ENCODE results near the gene LYZL6. TPM values are rescaled to one million over a fixed set of nuclear protein-coding genes. Genes with fewer than 3 reads are reported as not detected.

The LYZL6 gene
- total and polyA plus RNA-seq, 8 donors, result not detected

GRCh38 chr17:35930211-35931065 is 13.1 kb downstream of the LYZL6 start, which contains the start of gene RDM1:
TSS of gene RDM1 (minus strand) at chr17:35930773. CDS start at chr17:35930727, 46 bp downstream.
- peaks cover 0 to 18% (median 0%) of the 10 kb centered on the region in 3 donors for H3K27me3 ChIP-seq
- 2 to 5% (median 3%) methylated on average over 34 to 35 of the region's 35 CpGs for WGBS, 5 donors
- no peaks in the 10 kb centered on the region for H3K36me3 ChIP-seq
- H3K9me3 ChIP-seq, result no peaks in the 10 kb centered on the region
- peaks cover 11 to 24% (median 15%) of the 10 kb centered on the region in 4 donors for H3K4me1 ChIP-seq
- intact Hi-C loops (cut with DNase I; ENCODE audit: low total_unique reads), result no loop called here
- peak within 1 kb of the TSS; percentile 42 to 53 (median 48) for H3K4me3 ChIP-seq
- no peak for TF ChIP-seq POLR2A (IDR thresholded peaks at IDR 0.05)
- TF ChIP-seq EP300 (IDR thresholded peaks at IDR 0.05), result no peak
- no peak within 1 kb of the TSS for H3K27ac ChIP-seq
- DNase-seq, result peak; percentile 56 to 92

DNA sequence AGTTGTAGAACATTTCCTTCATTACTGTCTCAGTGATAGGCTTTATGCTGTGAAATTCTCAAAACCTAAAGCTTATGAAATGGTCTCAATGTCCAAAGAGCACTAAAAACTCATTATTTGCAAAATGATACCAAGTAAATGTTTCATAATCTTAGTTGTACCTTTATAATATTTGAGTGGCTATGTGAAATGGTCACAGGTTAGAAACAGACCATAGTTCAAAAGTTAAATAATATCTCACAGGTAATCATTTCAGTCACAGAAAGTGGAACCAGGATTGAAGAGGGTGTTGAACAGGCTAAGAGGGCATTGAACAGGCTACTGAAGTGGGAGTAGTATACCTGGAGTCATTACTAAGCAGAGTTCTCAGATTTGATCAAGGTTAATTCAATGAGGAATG is 15.8 kb downstream of the LYZL6 start:
- no peak overlapping the region for H3K27ac ChIP-seq
- intact Hi-C loops (cut with DNase I; ENCODE audit: low total_unique reads), result no loop called here
- peaks cover 11 to 24% (median 15%) of the 10 kb centered on the region in 4 donors for H3K4me1 ChIP-seq
- H3K27me3 ChIP-seq, result peaks cover 0 to 22% (median 0%) of the 10 kb centered on the region in 3 donors
- DNase-seq, result no peak
- no peaks in the 10 kb centered on the region for H3K9me3 ChIP-seq
- H3K36me3 ChIP-seq, result no peaks in the 10 kb centered on the region
- no peak for TF ChIP-seq POLR2A (IDR thresholded peaks at IDR 0.05)
- TF ChIP-seq POLR2AphosphoS5 (IDR thresholded peaks at IDR 0.05), result no peak
- no peak for TF ChIP-seq CTCF (IDR thresholded peaks at IDR 0.05)
- TF ChIP-seq EP300 (IDR thresholded peaks at IDR 0.05), result no peak
- H3K4me3 ChIP-seq, result no peak overlapping the region

DNA sequence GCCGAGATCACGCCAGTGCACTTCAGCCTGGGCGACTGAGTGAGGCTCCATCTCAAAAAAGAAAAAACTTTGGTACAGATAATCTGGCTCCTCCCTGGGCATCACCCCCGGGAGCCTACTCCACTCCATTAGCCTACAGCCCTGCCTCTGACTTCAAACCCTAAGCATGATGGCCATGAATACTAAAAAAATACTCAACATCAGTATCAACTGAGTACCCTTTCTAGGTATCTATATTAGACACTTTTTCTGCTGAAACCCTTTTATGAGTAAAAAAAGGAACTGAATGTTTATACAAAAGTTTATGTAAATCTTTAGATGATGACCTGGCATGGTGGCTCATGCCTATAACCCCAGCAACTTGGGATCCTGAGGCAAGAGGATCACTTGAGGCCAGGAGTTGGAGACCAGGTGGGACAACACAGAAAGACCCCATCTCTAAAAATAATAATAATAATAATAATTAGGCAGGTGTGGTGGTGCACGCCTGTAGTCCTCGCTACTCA is 19.9 kb downstream of the LYZL6 start:
- Histone ChIP-seq H3K4me1 (no peaks in the 10 kb centered on the region), H3K4me3 (no peak overlapping the region), H3K27me3 (peaks cover 0 to 11% (median 0%) of the 10 kb centered on the region in 3 donors), H3K36me3 (no peaks in the 10 kb centered on the region), H3K27ac (no peak overlapping the region), H3K9me3 (no peaks in the 10 kb centered on the region)
- 94 to 99% (median 96%) methylated on average over 6 of the region's 6 CpGs for WGBS, 5 donors
- no peak for DNase-seq
- TF ChIP-seq EP300 (IDR thresholded peaks at IDR 0.05) (no peak), CTCF (IDR thresholded peaks at IDR 0.05) (no peak), POLR2AphosphoS5 (IDR thresholded peaks at IDR 0.05) (no peak), POLR2A (IDR thresholded peaks at IDR 0.05) (no peak)
- intact Hi-C loops (cut with DNase I; ENCODE audit: low total_unique reads), result no loop called here

DNA sequence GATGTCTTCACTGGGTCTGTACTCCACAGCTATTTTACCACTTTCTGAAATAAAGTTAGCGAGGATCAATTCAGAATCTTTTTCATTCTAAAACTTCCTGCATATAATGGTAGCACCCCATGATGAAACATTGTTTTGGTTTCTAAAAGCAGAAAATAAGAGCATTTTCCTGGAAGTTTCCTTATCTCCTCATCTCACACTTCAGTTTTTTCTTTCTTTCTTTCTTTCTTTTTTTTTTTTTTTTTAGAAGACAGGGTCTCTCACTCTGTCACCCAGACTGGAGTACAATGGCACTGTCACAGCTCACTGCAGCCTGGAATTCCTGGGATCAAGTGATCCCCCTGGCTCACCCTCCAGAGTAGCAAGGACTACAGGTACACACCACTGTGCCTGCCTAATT is 23.3 kb downstream of the LYZL6 start:
- no peak for TF ChIP-seq EP300 (IDR thresholded peaks at IDR 0.05)
- TF ChIP-seq POLR2A (IDR thresholded peaks at IDR 0.05), result no peak
- TF ChIP-seq POLR2AphosphoS5 (IDR thresholded peaks at IDR 0.05), result no peak
- no peak for TF ChIP-seq CTCF (IDR thresholded peaks at IDR 0.05)
- H3K4me3 ChIP-seq, result no peak overlapping the region
- intact Hi-C loops (cut with DNase I; ENCODE audit: low total_unique reads), result no loop called here

More for the DNA sequence above, 23.3 kb downstream of the LYZL6 start:
- H3K27ac ChIP-seq, result no peak overlapping the region
- no peak for DNase-seq
- no peaks in the 10 kb centered on the region for H3K4me1 ChIP-seq
- WGBS, 5 donors, result 95 to 100% (median 97%) methylated on average over 1 of the region's 1 CpG
- H3K9me3 ChIP-seq, result no peaks in the 10 kb centered on the region
- no peaks in the 10 kb centered on the region for H3K36me3 ChIP-seq
- peaks cover 0 to 7% (median 0%) of the 10 kb centered on the region in 3 donors for H3K27me3 ChIP-seq
